GM18517 (cell line): ENCODE results near the gene USP6NL.

ENCODE experiments used
- ATAC-seq: cut with Tn5 transposase; IDR thresholded peaks from one replicate; pipeline ENCODE4 v1.9.1; 2021; ENCODE audit warnings: mild to moderate bottlenecking, moderate library complexity; ENCODE audit not compliant: unreplicated experiment

USP6NL gene

DNA sequence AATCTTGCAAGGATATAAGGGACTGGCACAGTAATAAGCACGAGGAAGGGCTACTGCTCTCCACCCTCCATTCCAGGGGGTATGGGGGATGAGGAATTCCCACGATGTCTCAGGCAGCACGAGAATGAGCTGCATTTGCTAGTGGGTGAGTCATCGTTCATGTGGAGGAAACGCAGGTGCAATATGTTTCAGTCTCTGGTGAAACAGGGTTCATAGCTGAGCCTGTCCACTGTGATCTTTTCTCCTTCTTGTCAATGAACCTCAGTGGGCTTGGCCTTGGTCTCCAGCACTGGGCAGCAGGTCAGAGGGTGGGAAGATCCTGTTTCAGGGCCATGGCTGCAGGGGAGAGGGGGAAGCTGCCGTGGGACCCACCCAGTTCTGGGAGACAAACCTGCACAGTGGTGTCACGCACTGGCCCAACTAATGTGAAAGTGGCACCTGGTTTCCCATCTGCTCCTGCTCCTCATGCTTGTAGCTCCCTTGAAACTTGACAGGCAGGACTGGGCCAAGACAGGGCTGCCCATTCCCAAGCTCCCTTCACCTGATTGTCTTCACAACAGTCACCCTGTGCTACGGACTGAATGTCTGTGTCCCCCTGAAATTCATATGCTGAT lies 181.9 kb downstream of the USP6NL start:
- no peak for ATAC-seq

DNA sequence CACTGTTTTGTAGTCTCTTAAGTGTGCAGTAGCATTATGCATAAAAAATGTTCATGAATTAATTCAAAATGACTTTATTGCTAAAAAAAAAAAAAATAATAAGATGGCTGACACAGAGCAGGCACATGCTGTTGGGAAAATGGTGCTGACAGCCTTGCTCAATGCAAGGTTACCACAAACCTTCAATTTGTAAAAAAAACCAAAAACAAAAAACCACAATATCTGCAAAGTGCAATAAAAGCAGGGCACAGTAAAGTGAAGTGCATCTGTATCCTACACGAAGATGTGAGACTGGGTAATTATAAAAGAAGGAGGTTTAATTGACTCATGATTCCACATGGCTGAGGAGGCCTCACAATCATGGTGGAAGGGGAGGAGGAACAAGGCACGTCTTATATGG lies 185.8 kb downstream of the USP6NL start:
- no peak for ATAC-seq

DNA sequence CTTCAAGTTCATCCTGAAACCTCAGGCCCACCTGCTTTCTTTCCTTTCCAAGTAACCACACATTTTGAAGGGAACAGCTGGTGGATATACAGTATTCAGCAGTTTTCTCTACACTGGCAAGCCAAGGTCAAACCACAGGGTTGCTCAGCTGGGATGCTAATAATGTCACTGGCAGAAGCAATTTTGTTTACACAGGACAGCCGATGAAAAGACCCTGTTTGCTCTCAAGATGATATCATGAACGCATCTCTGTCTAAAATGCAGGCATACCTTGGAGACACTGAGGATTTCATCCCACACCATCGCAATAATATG lies 186.2 kb downstream of the USP6NL start:
- ATAC-seq: no peak

DNA sequence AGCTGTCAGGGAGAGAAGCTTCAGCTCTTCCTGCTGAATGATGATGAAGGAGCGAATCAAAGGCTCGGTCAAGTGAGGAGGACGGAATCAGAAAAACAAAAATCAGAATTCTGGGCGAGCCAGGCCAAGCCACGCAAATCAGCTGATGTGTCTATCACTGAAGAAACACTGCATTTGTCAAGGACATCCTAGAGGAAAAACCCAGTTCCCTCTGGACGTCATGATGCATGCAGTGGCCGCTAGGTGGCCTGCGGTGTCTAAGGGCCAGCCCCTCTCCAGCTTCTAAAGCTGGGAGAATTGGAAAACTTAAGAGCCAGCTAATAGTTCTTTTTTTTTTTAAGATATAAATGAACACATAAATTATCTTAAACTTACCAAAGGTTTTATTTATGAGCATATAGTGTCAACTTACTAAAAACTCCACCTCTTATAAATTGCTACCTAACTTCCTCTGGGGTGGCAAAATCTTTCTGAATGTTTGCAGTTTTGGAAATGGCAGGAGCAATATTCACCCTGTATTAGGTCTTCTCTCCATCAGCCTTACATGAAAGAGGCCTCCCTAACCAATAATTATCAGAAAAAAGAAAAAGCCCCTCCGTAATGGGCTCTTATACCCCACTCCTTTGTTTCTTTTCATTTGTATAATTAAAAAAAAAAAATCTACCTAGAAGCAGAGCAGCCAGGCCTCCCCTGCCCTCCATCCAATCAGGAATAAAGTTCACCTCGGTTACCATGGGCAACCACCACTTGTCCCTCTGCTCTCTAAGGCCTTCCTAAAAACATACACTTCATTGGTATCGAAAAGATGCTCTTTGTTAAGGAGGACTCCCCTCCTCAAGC lies 186.8 kb downstream of the USP6NL start:
- no peak for ATAC-seq

DNA sequence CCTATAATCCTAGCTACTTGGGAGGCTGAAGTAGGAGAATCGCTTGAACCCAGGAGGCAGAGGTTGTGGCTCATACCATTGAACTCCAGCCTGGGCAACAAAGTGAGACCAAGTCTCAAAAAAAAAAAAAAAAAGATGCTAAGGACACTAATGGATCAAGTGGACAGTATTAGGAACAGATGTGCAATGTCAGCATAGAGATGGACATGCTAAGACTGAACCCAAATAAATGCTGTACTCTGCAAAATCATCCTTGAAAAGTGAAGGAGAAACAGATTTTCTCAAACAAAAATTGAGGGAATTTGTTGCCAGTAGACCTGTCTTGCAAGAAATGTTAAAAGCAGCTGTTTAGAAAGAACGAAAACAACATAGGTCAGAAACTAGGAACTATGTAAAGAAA lies 194.5 kb downstream of the USP6NL start:
- no peak for ATAC-seq

DNA sequence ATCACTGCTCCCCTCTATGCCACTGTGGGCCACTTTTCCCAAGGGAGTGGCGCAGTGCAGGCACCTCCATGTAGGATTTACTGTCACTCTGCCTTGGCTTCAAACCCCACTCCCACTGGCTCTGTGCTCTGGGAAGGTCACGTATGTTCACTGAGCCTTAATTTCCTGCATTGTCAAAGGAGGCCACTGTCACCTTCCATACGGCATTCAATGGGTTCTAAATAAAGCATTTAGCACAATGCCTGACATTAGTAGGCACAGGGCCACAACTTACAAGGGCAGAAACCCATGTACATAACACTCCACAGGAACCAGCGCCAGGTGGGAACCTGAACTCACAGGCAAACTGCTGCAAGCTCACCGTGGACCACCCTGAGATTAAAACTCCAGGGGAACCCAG lies 196.4 kb downstream of the USP6NL start:
- ATAC-seq: no peak

DNA sequence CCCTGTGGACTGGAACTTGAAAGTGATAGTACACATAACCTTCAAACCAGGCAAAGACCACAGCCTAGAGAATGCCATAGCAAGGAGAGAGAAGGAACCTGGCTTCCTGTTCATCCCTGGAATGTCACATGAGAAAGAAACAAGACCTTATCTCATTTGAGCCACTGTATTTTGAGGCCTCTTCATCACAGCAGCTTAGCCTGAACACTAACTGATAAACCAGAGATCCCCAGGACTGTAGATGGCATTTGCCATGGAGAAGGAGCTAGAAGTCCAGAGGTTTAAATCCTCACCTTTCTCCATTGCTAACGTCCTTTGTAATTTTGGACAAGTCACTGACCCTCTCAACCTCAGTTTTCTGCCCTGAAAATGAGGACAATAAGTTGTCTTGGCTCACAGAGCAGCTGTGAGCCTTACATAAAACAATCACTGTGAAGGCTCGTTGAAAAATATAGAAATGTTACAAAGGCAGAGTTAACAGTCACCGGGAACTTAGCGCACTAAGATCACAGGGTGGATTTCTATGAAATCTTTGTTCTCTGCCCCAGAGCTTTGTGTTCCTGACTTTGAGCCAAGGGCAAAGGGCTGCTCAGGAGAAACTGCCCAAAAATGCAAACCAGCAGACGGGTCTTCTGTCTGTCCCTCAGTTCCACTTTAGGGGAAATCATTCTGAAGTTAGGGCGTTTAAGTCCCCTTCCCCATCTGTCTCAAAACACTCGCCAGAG lies 197.0 kb downstream of the USP6NL start:
- no peak for ATAC-seq

DNA sequence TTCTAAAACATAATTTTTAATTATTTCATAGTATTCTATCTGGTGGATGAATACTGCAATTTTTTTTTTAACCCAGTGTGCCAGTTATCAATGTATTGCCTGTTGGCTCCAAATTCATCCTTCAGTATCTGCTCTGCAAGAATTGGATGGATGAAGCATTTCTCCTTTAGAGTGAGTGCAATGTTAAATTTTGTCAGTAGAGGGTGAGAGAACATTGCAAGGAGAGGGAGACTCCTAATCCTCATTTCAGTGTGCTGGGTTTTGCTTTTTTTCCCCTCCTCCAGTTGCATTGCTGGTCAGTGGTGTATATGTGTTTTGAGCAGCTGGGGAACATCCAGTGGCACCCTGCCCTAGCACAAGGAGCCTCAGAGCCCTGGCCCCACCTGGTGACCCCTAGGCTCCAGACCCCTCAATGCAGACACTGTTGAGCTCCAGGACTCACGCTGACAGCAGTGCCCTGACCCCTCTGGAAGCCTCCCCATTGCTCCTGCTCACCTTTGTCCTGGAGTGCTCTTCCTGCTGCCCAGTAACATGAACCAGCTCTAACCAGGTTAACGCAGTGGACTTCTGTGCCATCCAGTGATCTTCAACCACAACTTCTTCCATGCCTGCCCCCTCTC lies 199.4 kb downstream of the USP6NL start:
- no peak for ATAC-seq

DNA sequence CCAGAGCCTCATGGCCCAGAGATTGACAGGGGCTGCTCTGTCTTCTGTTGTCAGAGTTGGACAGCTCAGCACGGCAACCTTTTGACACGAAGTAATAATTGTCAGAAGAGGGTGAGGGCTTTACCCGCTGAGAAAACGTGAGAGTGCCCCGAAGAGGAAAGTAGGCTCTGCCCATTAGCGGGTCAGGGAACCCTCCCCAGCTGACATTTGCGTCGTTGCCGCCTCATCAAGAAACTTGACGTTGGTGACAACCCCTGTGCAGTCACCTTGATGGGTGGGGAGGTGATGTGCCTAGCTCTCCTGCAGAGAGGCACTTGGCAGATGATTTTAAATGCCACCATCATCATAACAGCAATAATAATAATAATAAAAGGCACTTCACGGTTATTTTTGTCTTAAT lies 202.1 kb downstream of the USP6NL start:
- no peak for ATAC-seq

DNA sequence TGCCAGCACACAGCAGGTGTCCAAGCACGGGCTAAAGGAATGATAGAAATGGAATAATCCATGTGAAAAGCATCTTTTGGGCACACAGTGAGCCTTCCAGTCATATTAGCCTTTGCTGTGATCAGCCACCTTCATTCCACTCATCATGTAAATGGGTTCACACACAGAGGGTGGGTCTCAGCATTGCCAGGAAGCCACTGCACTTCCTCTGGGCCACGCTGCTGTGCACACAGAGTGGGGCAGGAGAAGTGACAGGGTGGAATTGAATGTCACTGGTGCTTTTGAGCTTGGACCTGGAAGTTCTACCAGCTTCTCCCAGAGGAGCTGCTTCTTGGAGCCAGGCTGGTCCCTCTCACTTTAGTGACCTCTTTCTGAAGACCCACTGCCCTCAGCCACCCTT lies 203.5 kb downstream of the USP6NL start:
- ATAC-seq: no peak

DNA sequence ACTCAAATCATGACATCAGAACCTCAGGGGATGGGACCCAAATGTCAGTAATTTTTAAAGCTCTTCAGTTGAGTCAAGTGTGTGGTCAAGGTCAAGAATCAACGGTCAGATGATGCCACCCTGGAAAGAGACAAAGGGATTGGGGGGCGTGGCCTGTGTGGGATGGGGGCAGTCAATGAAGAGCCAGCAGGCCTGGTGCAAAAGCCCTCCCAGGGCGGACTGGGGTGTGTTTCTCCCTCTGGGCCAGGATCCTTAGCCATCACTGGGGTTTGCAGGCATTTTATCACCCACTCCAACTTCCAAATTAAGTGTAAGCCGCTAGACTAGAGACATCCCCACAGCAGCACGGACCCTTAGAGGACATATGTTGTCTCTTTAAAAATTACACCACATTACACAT lies 204.7 kb downstream of the USP6NL start:
- ATAC-seq: no peak

DNA sequence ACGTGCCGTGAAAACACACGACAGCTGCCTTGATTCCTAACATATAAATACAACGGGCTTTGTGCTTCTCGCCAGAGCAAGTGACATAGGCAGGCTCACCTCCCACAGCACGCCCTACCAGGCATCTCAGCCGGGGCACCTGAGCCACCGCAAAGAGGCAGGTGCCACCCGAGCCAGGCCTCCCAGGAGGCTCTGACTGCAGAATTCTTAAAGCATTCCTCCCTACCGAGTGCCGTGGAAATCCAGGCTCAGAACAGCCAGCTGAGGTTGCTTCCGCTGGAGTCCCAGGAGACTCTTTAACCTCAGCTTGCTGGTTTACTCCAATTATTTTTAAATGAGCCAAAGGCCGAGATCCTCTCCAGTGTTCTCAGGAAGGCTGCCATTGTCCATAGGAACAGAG lies 206.5 kb downstream of the USP6NL start:
- ATAC-seq: no peak
